Kidney (tissue), 14 donors: Measurements from ENCODE around the gene TIGD3. TPM values are rescaled to one million over a fixed set of nuclear protein-coding genes. Genes with fewer than 3 reads are reported as not detected.

Experiments used
- DNase-seq, 5 donors: peaks; one replicate each; pipeline ENCODE4 v3.0.0-alpha.2; 2013 to 2020
- FAIRE-seq: peaks from 2 replicates; lab custom pipeline; 2012; peaks lifted over from hg19 to GRCh38; lab: Jason Lieb, UNC
- H3K27ac ChIP-seq, 2 donors: one replicate each; pipeline ENCODE4 v1.7.0; 2013; ENCODE audit warnings: low read depth in 2 of 2, low read length in 2 of 2, inconsistent platforms in 1 of 2
- H3K27me3 ChIP-seq: one replicate; pipeline ENCODE4 v1.7.1; 2013; ENCODE audit warnings: low read length, inconsistent platforms; ENCODE audit not compliant: control insufficient read depth, insufficient read depth
- H3K36me3 ChIP-seq, 3 donors: one replicate each; pipeline versions ENCODE4 v1.7.0 to v1.7.1; 2013; ENCODE audit warnings: low read length in 3 of 3, control low read depth in 1 of 3, inconsistent platforms in 1 of 3; ENCODE audit not compliant: insufficient read depth in 3 of 3, control insufficient read depth in 2 of 3
- H3K4me1 ChIP-seq, 3 donors: one replicate each; pipeline versions ENCODE4 v1.7.0 to v1.7.1; 2013; ENCODE audit warnings: low read length in 3 of 3, inconsistent platforms in 1 of 3, low read depth in 1 of 3; ENCODE audit not compliant: control insufficient read depth in 2 of 3, insufficient read depth in 2 of 3
- H3K4me3 ChIP-seq, 3 donors: one replicate each; pipeline versions ENCODE4 v1.7.0 to v1.8.1; 2013; ENCODE audit warnings: low read length in 3 of 3, control low read depth in 1 of 3, inconsistent platforms in 1 of 3
- H3K9ac ChIP-seq, 3 donors: one replicate each; pipeline versions ENCODE4 v1.7.0 to v1.7.1; 2013; ENCODE audit warnings: low read length in 3 of 3, control low read depth in 1 of 3, inconsistent platforms in 1 of 3
- H3K9me3 ChIP-seq, 3 donors: one replicate each; pipeline versions ENCODE4 v1.7.0 to v1.7.1; 2013; ENCODE audit warnings: low read length in 3 of 3, control low read depth in 1 of 3, inconsistent platforms in 1 of 3; ENCODE audit not compliant: control insufficient read depth in 2 of 3, insufficient read depth in 1 of 3
- intact Hi-C: fragments of 100-400 bp; cut with DNase I; formaldehyde crosslinking; loops from one replicate; pipeline ENCODE4 v1.11.1; 2022
- polyA plus RNA-seq: library from polyadenylated mRNA; stranded (reverse); fragments of 350-450 nt; fragmentation: Illumina TruSeq; extraction: RNeasy Lipid Tissue Mini Kit (QIAGEN cat#74804); gene quantifications from one replicate; pipeline ENCODE4 v1.2.3, GENCODE V29; 2014; ENCODE audit warnings: low read depth, low replicate concordance; ENCODE audit not compliant: insufficient read depth
- total RNA-seq: library from RNA; stranded (reverse); fragmentation: NEBNext Ultra II Directional; extraction: Animal tissue kit (Norgen Biotek cat#: 25700); gene quantifications from one replicate; pipeline ENCODE4 v1.2.1, GENCODE V29; 2021
- TF ChIP-seq, protein P1 (sequence below): IDR thresholded peaks from 3 replicates; pipeline ENCODE4 v1.5.1; 2012; ENCODE audit warnings: mild to moderate bottlenecking, moderate library complexity, borderline replicate concordance; ENCODE audit not compliant: insufficient read depth; ENCODE audit errors: extremely low read depth
- donor health status: control.
- donor health status: control.
- donor health status: control.
- donor health status: control.
- donor health status: control.
- donor health status: DM: yes; HTN: yes; CAD: no.
- donor health status: Normal renal cell carcinoma (clear cell type).

Gene TIGD3
- total and polyA plus RNA-seq, 2 donors from 2014 or later: 0.19 to 0.95 TPM

DNA sequence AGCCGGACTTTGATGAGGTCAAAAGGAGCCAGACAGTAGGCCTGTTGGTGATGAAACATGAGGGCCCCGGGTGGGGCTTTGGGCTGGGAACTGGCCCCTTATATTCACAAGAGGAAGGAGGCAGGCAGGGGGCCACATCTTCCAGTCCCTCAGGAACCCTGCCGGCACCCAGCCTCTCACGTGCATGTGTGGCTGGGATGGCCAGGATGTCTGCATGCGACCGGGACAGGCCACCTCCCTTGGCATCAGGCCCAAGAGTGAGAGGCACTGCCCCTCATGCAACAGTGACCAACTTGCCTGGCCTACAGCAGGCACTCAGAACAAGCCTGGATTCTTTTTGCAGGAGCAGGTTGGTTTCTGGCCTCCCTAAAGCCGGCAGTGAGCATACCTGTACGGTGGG lies 22.5 kb downstream of the TIGD3 start:
- FAIRE-seq (no peak), DNase-seq (peak in 1 of 5 donors; percentile 48)
- TF ChIP-seq, protein P1, sequence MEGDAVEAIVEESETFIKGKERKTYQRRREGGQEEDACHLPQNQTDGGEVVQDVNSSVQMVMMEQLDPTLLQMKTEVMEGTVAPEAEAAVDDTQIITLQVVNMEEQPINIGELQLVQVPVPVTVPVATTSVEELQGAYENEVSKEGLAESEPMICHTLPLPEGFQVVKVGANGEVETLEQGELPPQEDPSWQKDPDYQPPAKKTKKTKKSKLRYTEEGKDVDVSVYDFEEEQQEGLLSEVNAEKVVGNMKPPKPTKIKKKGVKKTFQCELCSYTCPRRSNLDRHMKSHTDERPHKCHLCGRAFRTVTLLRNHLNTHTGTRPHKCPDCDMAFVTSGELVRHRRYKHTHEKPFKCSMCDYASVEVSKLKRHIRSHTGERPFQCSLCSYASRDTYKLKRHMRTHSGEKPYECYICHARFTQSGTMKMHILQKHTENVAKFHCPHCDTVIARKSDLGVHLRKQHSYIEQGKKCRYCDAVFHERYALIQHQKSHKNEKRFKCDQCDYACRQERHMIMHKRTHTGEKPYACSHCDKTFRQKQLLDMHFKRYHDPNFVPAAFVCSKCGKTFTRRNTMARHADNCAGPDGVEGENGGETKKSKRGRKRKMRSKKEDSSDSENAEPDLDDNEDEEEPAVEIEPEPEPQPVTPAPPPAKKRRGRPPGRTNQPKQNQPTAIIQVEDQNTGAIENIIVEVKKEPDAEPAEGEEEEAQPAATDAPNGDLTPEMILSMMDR: no peak
- H3K9ac ChIP-seq: peak overlapping the region in 1 of 3 donors; percentile 0
- intact Hi-C loops: no loop called here
- H3K4me1 ChIP-seq: peaks cover 0 to 42% (median 42%) of the 10 kb centered on the region in 3 donors
- no peak overlapping the region for H3K4me3 ChIP-seq
- no peak overlapping the region for H3K27ac ChIP-seq
- H3K9me3 ChIP-seq: no peaks in the 10 kb centered on the region
- no peaks in the 10 kb centered on the region for H3K27me3 ChIP-seq
- no peaks in the 10 kb centered on the region for H3K36me3 ChIP-seq

GRCh38 chr11:65377777-65378176 lies 23.2 kb downstream of the TIGD3 start:
- peak overlapping the region in 1 of 3 donors; percentile 17 for H3K4me3 ChIP-seq
- FAIRE-seq (no peak), DNase-seq (no peak)
- intact Hi-C loops: no loop called here
- H3K9me3 ChIP-seq: no peaks in the 10 kb centered on the region
- peak overlapping the region in 2 of 3 donors; percentile 0 to 22 for H3K9ac ChIP-seq
- TF ChIP-seq, protein P1: no peak
- H3K27ac ChIP-seq: peak overlapping the region; percentile 47 to 80
- no peaks in the 10 kb centered on the region for H3K36me3 ChIP-seq
- H3K4me1 ChIP-seq: peaks cover 0 to 49% (median 48%) of the 10 kb centered on the region in 3 donors
- H3K27me3 ChIP-seq: no peaks in the 10 kb centered on the region

DNA sequence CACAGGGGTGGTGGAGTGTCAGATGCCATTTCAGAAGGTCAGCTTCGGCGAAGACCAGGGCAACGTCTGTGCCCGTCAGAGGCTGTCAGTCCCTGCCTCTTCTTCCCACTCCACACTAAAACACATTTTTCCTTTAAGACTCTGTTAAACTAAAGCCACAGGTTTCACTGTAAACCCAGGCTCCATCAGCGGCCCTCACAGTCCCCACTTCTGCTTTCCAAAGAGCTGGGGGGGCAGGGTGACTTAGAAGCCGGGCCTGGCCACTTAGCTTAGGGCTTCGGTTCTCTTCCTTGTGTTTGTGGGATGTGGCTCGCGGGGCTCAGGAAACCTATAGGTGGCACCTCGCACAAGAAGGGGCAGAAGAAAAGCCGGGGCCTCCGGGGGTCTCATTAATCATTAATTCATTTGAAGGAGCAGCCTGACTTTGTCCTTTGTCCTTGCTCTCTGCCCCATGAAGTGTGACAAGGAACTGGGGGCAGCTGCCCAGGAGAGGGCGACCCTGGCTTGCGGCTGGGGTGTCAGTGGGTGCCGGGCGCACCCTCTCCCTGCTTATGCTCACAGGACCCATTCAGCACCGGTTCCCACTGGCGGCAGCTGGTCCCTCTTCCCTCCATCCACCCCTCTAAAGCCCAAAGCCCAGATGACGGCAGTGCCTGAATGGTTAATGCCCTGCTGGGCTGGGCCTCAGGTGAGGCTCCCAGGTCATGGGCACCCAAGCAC lies 23.8 kb downstream of the TIGD3 start:
- no peak for FAIRE-seq
- Histone ChIP-seq H3K27me3 (no peaks in the 10 kb centered on the region), H3K27ac (peak overlapping the region; percentile 49 to 80), H3K9me3 (no peaks in the 10 kb centered on the region), H3K9ac (peak overlapping the region in 2 of 3 donors; percentile 0 to 22), H3K4me1 (peaks cover 0 to 54% (median 54%) of the 10 kb centered on the region in 3 donors), H3K4me3 (peak overlapping the region in 1 of 3 donors; percentile 32), H3K36me3 (no peaks in the 10 kb centered on the region)
- DNase-seq: peak in 4 of 5 donors; percentile 77 to 85 (median 83)
- intact Hi-C loops: no loop called here
- TF ChIP-seq, protein P1: no peak
